H1 (cell line): Measurements from ENCODE around the gene TFB1M.

Experiments
- CTCF ChIP-seq, 3 experiments: IDR thresholded peaks; 1 replicate in 2 of 3; 2 replicates in 1 of 3; pipeline versions ENCODE4 v1.5.1 to v1.6.1; 2011; ENCODE audit warnings: low read length in 3 of 3, mild to moderate bottlenecking in 3 of 3, inconsistent platforms in 2 of 3, low read depth in 1 of 3, moderate library complexity in 1 of 3; ENCODE audit not compliant: insufficient read depth in 1 of 3; ENCODE audit errors: control extremely low read depth in 1 of 3
- EZH2 ChIP-seq: fragments of 200-600 bp; sonication (generic); IDR thresholded peaks from 2 replicates; pipeline ENCODE4 v1.7.1; 2012; ENCODE audit warnings: low read depth, mild to moderate bottlenecking, moderate library complexity, low read length, inconsistent platforms; ENCODE audit not compliant: severe bottlenecking
- SIX5 ChIP-seq: IDR thresholded peaks from 2 replicates; pipeline ENCODE4 v1.6.1; 2011; ENCODE audit warnings: mild to moderate bottlenecking, low read depth, low read length
- TAF1 ChIP-seq: IDR thresholded peaks from 2 replicates; pipeline ENCODE4 v1.6.1; 2011; ENCODE audit warnings: mild to moderate bottlenecking, low read depth, low read length
- TBP ChIP-seq: IDR thresholded peaks from 2 replicates; pipeline ENCODE4 v1.6.1; 2011; ENCODE audit warnings: low read depth, low read length, improper control_type of control experiment
- YY1 ChIP-seq: IDR thresholded peaks from 2 replicates; pipeline ENCODE4 v1.6.1; 2011; ENCODE audit warnings: low read depth, mild to moderate bottlenecking, low read length

GRCh38 chr6:155287762-155288161, 26.5 kb downstream of the TFB1M start:
- TF ChIP-seq SIX5 (no peak), YY1 (no peak), CTCF (IDR thresholded peaks at IDR 0.05; ENCODE audit: control extremely low read depth in 1 of 3, insufficient read depth in 1 of 3, low read depth in 1 of 3, low read length in 3 of 3) (no peak), TAF1 (no peak), EZH2 (no peak), TBP (no peak)
